Mucosa of rectum (tissue), 2 donors: ENCODE data around the gene TBR1.

Source experiments
- H3K27ac ChIP-seq, 2 donors: one replicate each; pipeline ENCODE4 v1.7.0; 2013; ENCODE audit warnings: inconsistent platforms in 2 of 2, low read depth in 2 of 2, low read length in 2 of 2
- H3K27me3 ChIP-seq, 2 donors: one replicate each; pipeline ENCODE4 v1.7.0; 2013; ENCODE audit warnings: low read length in 2 of 2; ENCODE audit not compliant: control insufficient read depth in 2 of 2, insufficient read depth in 2 of 2
- H3K36me3 ChIP-seq, 2 donors: one replicate each; pipeline ENCODE4 v1.7.0; 2013; ENCODE audit warnings: low read length in 2 of 2; ENCODE audit not compliant: control insufficient read depth in 2 of 2, insufficient read depth in 2 of 2
- H3K4me1 ChIP-seq, 2 donors: one replicate each; pipeline ENCODE4 v1.7.0; 2013; ENCODE audit warnings: low read length in 2 of 2, mild to moderate bottlenecking in 1 of 2; ENCODE audit not compliant: control insufficient read depth in 2 of 2, insufficient read depth in 2 of 2
- H3K4me3 ChIP-seq, 2 donors: one replicate each; pipeline ENCODE4 v1.7.0; 2013; ENCODE audit warnings: low read length in 2 of 2
- H3K9ac ChIP-seq, 2 donors: one replicate each; pipeline ENCODE4 v1.7.0; 2013; ENCODE audit warnings: low read length in 2 of 2, low read depth in 1 of 2, mild to moderate bottlenecking in 1 of 2
- H3K9me3 ChIP-seq, 2 donors: one replicate each; pipeline ENCODE4 v1.7.0; 2013; ENCODE audit warnings: low read length in 2 of 2; ENCODE audit not compliant: control insufficient read depth in 2 of 2
- donor health status: healthy.
- donor health status: Normal muscosa, but diverticular disease.

Gene TBR1

DNA sequence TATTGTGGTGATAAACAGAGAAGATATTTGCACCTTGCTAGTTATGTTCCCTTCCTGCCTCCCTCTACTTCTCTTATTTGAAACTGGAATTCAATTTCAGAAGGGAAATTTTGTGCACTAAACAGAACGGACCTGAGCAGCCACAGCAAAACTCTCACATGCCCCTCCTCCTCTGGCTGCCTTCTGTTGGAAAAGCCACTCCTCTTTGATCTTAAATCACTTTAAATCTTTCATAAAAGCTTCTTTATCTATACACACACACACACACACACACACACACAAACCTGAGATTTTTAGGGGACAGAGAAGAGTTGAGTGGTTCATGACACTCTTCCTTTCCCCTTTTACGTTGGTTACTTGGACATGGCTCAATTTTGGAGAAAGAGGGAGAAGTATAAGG, 5.6 kb downstream of the TBR1 start:
- peaks cover 7 to 18% of the 10 kb centered on the region in 2 donors for H3K4me1 ChIP-seq
- H3K27ac ChIP-seq = no peak overlapping the region
- no peaks in the 10 kb centered on the region for H3K9me3 ChIP-seq
- peaks cover 88 to 99% of the 10 kb centered on the region in 2 donors for H3K27me3 ChIP-seq
- no peaks in the 10 kb centered on the region for H3K36me3 ChIP-seq
- no peak overlapping the region for H3K4me3 ChIP-seq
- H3K9ac ChIP-seq = no peak overlapping the region

DNA sequence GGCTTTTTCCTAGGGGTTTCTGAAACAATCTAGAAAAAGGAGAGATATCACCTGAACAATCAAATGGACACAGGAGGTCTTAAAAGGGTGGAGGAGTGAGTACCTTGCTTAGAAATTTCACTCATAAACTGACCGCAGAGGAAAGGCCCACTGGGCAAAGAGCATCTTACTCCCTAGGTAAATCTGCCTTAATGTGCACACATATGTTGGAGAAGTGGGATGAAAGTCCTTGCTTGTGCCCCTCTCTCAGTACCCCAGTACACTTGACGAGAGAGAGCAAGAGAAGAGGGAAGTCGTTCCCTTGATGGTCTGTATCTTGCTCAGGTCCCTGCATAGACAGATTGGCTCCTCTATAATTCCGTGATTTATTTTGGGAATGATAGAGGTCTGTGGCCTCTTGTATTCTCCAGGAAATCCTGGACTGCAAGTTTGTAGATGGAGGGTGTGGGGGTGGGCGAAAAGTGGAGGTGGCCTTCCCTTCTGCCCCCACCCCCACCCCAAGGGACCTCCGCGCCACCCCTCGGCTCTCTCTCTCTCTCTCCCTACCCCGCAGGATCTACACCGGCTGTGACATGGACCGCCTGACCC, 6.8 kb downstream of the TBR1 start:
- Histone ChIP-seq H3K27ac (no peak overlapping the region), H3K4me1 (peaks cover 7 to 15% of the 10 kb centered on the region in 2 donors), H3K9me3 (no peaks in the 10 kb centered on the region), H3K27me3 (peaks cover 86 to 98% of the 10 kb centered on the region in 2 donors), H3K4me3 (peak overlapping the region in 1 of 2 donors; percentile 26), H3K36me3 (no peaks in the 10 kb centered on the region), H3K9ac (no peak overlapping the region)

- Histone ChIP-seq H3K27ac (no peak overlapping the region), H3K4me3 (peak overlapping the region; percentile 48 to 56), H3K9me3 (no peaks in the 10 kb centered on the region), H3K4me1 (peaks cover 4 to 15% of the 10 kb centered on the region in 2 donors), H3K27me3 (peaks cover 86 to 98% of the 10 kb centered on the region in 2 donors), H3K9ac (no peak overlapping the region), H3K36me3 (no peaks in the 10 kb centered on the region)
Measured at GRCh38 chr2:161423421-161424393, 7.6 kb downstream of the TBR1 start.

GRCh38 chr2:161424394-161424769, 8.3 kb downstream of the TBR1 start:
- H3K27me3 ChIP-seq = peaks cover 82 to 94% of the 10 kb centered on the region in 2 donors
- no peak overlapping the region for H3K9ac ChIP-seq
- no peaks in the 10 kb centered on the region for H3K9me3 ChIP-seq
- no peaks in the 10 kb centered on the region for H3K36me3 ChIP-seq
- H3K4me1 ChIP-seq = peaks cover 0 to 11% of the 10 kb centered on the region in 2 donors
- no peak overlapping the region for H3K27ac ChIP-seq
- peak overlapping the region in 1 of 2 donors; percentile 56 for H3K4me3 ChIP-seq

DNA sequence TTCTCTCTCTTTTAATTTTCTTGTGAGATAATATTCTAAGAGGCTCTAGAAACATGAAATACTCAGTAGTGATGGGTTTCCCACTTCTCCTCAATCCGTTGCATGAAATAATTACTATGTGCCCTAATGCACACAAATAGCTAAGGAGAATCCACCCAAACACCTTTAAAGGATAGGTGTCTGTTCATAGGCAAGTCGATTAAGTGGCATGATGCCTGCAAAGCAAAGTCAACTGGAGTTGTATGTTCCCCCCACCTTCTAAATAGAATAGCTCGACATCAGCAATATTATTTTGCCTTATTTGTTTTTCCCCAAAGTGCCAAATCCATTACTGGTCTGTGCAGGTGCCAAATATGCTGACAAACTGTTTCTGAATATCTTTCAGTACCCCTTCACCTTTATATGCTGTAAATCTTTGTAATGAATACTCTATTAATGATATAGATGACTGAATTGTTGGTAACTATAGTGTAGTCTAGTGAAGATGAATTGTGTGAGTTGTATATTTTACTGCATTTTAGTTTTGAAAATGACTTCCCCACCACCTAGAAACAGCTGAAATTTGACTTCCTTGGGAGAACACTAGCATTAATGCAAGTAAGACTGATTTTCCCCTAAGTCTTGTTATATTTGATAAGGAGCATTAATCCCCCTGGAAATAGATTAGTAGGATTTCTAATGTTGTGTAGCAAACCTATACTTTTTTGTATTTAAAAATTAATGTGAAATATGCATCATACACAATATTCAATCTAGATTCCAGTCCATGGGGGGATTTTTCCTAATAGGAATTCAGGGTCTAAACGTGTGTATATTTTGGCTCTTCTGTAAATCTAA, 9.0 kb downstream of the TBR1 start:
- Histone ChIP-seq H3K4me3 (no peak overlapping the region), H3K27me3 (peaks cover 77 to 87% of the 10 kb centered on the region in 2 donors), H3K36me3 (no peaks in the 10 kb centered on the region), H3K9me3 (no peaks in the 10 kb centered on the region), H3K4me1 (peaks cover 0 to 11% of the 10 kb centered on the region in 2 donors), H3K27ac (no peak overlapping the region), H3K9ac (no peak overlapping the region)

GRCh38 chr2:161425728-161426454, 9.8 kb downstream of the TBR1 start:
- Histone ChIP-seq H3K9ac (no peak overlapping the region), H3K27me3 (peaks cover 75 to 80% of the 10 kb centered on the region in 2 donors)

DNA sequence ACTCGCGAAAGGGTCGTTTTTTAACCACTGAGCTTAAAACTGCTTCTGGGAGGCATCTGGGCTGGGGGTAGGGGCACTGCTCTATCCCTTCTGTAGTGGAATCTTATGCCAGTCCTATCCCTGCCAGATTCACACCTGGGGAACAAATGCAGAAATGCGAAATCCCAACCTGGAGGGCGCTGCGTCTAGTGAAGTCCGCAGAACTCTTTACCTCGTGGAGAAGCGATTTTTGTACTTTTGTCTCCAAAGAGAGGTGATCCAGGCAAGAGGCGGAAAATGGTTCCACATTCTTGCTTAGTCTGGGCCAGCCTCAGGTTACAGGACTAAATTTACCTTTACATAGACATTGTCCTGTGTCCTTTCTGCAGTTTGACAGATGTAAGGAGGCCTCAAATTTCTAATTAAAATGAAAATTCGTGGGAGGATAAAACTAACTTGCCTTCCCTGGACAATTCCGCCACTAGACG, 10.4 kb downstream of the TBR1 start:
- H3K9ac ChIP-seq = no peak overlapping the region
- H3K4me3 ChIP-seq = no peak overlapping the region

More at GRCh38 chr2:161425728-161426454, 9.8 kb downstream of the TBR1 start:
- Histone ChIP-seq H3K9me3 (no peaks in the 10 kb centered on the region), H3K36me3 (no peaks in the 10 kb centered on the region), H3K27ac (no peak overlapping the region), H3K4me1 (peaks cover 0 to 11% of the 10 kb centered on the region in 2 donors), H3K4me3 (no peak overlapping the region)

GRCh38 chr2:161426922-161427663, 11.0 kb downstream of the TBR1 start:
- no peaks in the 10 kb centered on the region for H3K9me3 ChIP-seq
- no peak overlapping the region for H3K9ac ChIP-seq
- no peak overlapping the region for H3K27ac ChIP-seq
- H3K36me3 ChIP-seq = no peaks in the 10 kb centered on the region
- peak overlapping the region; percentile 7 to 26 for H3K4me3 ChIP-seq
- peaks cover 0 to 11% of the 10 kb centered on the region in 2 donors for H3K4me1 ChIP-seq
- peaks cover 67 to 68% of the 10 kb centered on the region in 2 donors for H3K27me3 ChIP-seq

More for the DNA sequence above, 10.4 kb downstream of the TBR1 start:
- Histone ChIP-seq H3K4me1 (peaks cover 0 to 11% of the 10 kb centered on the region in 2 donors), H3K9me3 (no peaks in the 10 kb centered on the region), H3K27me3 (peaks cover 71 to 74% of the 10 kb centered on the region in 2 donors), H3K36me3 (no peaks in the 10 kb centered on the region), H3K27ac (no peak overlapping the region)
